Stimulated activated CD8-positive, alpha-beta memory T cell treated with anti-CD3 and anti-CD28 coated beads, Interleukin-12 subunit alpha, Interleukin-12 subunit beta, amount 100 ng/mL, for 24 hours (primary cell): ENCODE measurements around the gene PTDSS2.
"Not testable (repeated sequence)": the region's sequence is repeated elsewhere in the genome, so short reads cannot be mapped to it uniquely, and the experiment has no call there.

Source experiments
- DNase-seq: peaks from one replicate; pipeline ENCODE4 v3.0.0-alpha.2; 2020; ENCODE audit errors: extremely low read depth

PTDSS2 gene

GRCh38 chr11:504994-505344 is 54.9 kb downstream of the PTDSS2 start:
- DNase-seq, result no peak

- DNase-seq, result peak; percentile 93
Observed at GRCh38 chr11:506238-506994, 56.3 kb downstream of the PTDSS2 start.

GRCh38 chr11:506995-507726 is 57.1 kb downstream of the PTDSS2 start, which contains the start of gene RNH1:
RNH1 (minus strand) TSS chr11:507242; CDS start chr11:502162, 5,080 bp downstream.
- peak; percentile 99 for DNase-seq

GRCh38 chr11:507727-508515 is 57.8 kb downstream of the PTDSS2 start:
- DNase-seq, result no peak

GRCh38 chr11:508956-509355 is 58.9 kb downstream of the PTDSS2 start:
- DNase-seq, result no peak

GRCh38 chr11:512761-513595 is 62.9 kb downstream of the PTDSS2 start:
- DNase-seq, result no peak

- no peak for DNase-seq
Observed at GRCh38 chr11:514606-515005, 64.5 kb downstream of the PTDSS2 start.

- DNase-seq, result no peak
Observed at GRCh38 chr11:515131-515530, 65.1 kb downstream of the PTDSS2 start.

- no peak for DNase-seq
Observed at GRCh38 chr11:516400-516799, 66.3 kb downstream of the PTDSS2 start.

- DNase-seq, result not testable (repeated sequence)
Observed at GRCh38 chr11:516918-517685, 67.0 kb downstream of the PTDSS2 start.

GRCh38 chr11:518463-519202 is 68.6 kb downstream of the PTDSS2 start:
- DNase-seq, result peak; percentile 68

GRCh38 chr11:520428-521176 is 70.5 kb downstream of the PTDSS2 start:
- no peak for DNase-seq

- no peak for DNase-seq
Observed at GRCh38 chr11:521177-521688, 71.2 kb downstream of the PTDSS2 start.

GRCh38 chr11:526192-526591 is 76.1 kb downstream of the PTDSS2 start:
- no peak for DNase-seq

- DNase-seq, result no peak
Observed at GRCh38 chr11:528166-528814, 78.2 kb downstream of the PTDSS2 start.

GRCh38 chr11:528815-529727 is 79.0 kb downstream of the PTDSS2 start:
- no peak for DNase-seq

GRCh38 chr11:529728-530411 is 79.8 kb downstream of the PTDSS2 start:
- DNase-seq, result no peak
